ENCODE measurements around the gene TMEM72. TPM values are rescaled to one million over a fixed set of nuclear protein-coding genes. Genes with fewer than 3 reads are reported as not detected.

TMEM72 gene
- total RNA-seq: not detected
- long read RNA-seq: 0 reads

DNA sequence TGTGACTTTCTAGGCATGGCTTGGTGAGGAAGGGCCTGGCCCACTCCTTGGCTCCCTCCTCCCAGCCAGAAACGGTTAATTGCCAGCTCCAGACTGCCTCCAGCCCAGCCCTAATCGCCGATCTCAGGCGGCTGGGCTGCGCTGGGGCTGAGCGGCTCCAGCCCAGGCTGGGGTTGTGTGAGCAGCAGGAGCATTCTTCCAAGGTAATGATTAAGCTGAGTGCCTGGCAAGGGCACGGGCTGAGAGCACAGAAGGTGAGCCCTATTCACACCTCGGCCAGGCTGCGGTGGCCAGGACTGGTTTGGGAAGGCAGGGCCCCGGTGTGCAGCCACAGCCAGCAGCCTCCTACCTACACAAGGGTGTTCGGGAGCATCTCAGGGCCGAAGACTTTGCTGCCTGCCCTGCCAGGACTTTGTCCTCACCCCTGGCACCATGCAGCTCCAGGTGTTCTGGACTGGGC lies at the start of gene TMEM72:
Gene TMEM72, plus strand, starts transcription at position 257 of the 460 bp plus-strand sequence. Its CDS starts 176 bp downstream, at position 433.
- DNase-seq: no peak
- no peaks in the 10 kb centered on the region for H3K9me3 ChIP-seq (replicated peaks)
- no peak within 1 kb of the TSS for H3K27ac ChIP-seq (replicated peaks)
- no peak within 1 kb of the TSS for H3K4me3 ChIP-seq
- TF ChIP-seq, protein P1, sequence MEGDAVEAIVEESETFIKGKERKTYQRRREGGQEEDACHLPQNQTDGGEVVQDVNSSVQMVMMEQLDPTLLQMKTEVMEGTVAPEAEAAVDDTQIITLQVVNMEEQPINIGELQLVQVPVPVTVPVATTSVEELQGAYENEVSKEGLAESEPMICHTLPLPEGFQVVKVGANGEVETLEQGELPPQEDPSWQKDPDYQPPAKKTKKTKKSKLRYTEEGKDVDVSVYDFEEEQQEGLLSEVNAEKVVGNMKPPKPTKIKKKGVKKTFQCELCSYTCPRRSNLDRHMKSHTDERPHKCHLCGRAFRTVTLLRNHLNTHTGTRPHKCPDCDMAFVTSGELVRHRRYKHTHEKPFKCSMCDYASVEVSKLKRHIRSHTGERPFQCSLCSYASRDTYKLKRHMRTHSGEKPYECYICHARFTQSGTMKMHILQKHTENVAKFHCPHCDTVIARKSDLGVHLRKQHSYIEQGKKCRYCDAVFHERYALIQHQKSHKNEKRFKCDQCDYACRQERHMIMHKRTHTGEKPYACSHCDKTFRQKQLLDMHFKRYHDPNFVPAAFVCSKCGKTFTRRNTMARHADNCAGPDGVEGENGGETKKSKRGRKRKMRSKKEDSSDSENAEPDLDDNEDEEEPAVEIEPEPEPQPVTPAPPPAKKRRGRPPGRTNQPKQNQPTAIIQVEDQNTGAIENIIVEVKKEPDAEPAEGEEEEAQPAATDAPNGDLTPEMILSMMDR (IDR thresholded peaks at IDR 0.05; ENCODE audit: borderline replicate concordance): no peak
- no peaks in the 10 kb centered on the region for H3K36me3 ChIP-seq
- intact Hi-C loops (cut with micrococcal nuclease): no loop called here
- peaks cover 34% of the 10 kb centered on the region for H3K4me1 ChIP-seq
- H3K27me3 ChIP-seq (ENCODE audit: low read depth): no peaks in the 10 kb centered on the region

DNA sequence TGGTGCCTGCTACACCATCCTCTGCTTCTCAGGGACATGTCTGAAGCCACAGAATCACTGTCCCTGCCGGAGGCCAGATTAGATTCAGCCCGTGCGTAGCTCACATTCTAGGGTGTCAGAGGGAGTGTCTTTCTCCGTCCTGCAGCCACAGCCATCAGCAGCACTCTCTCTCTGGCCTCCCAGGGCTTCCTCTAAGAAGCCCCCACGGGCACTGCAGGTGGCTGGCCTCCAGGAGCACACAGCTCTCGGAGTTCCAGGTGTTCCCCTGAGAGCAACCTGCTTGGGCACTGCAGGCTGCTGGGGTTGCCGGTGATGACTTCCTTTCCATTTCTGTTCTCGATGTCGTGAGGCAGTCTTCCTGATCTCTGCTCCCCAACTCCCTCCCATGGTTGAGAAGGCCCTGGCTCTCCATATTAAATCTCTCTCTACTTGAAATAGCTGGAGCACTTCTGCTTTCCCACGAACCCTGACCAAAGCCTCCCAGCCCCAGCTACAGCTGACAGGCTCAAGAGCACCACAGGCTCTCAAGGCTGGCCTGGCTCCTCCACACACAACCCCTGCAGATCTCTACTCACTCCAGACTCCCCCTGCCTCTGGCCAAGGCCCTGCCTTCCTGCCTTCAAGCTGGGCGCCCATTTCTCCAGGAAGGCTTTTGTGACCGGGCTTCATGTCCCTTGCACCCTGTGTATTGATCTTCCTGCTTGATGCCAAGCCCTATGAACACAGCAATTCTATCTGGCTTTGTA lies 49.0 kb upstream of the TMEM72 start:
- DNase-seq: no peak
- Histone ChIP-seq H3K36me3 (no peaks in the 10 kb centered on the region), H3K27me3 (ENCODE audit: low read depth) (peaks cover 29% of the 10 kb centered on the region), H3K4me1 (peaks cover 34% of the 10 kb centered on the region), H3K4me3 (no peak overlapping the region), H3K9me3 (replicated peaks) (no peaks in the 10 kb centered on the region), H3K27ac (replicated peaks) (no peak overlapping the region)
- TF ChIP-seq, protein P1 (IDR thresholded peaks at IDR 0.05; ENCODE audit: borderline replicate concordance): no peak
- intact Hi-C loops (cut with micrococcal nuclease): loop anchor here (5.0 kb wide), 1 partner anchor 1190 kb away; no protein-coding TSS in a partner anchor

DNA sequence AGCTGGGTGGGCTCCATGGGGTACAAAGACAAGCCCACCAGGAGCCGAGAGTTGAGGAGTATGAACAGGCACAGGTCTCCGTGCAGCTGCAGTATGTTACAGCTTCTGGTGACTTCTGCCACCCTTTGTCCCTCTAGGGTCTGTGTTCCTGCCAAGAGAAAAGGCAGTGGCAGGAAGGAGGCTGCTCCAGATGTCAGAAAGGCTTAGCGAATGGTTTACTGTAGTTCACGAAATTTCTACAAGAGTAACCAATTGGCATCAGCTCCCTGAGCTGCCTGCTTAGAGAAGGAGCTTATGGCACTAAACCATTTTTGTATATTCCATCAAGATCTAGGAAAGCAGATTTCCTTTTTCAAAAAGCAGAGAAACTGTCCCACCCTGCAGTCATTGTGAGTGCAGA lies 48.2 kb upstream of the TMEM72 start:
- H3K36me3 ChIP-seq: no peaks in the 10 kb centered on the region
- H3K4me3 ChIP-seq: no peak overlapping the region
- no peak for DNase-seq
- peaks cover 33% of the 10 kb centered on the region for H3K4me1 ChIP-seq
- TF ChIP-seq, protein P1 (IDR thresholded peaks at IDR 0.05; ENCODE audit: borderline replicate concordance): no peak
- no peak overlapping the region for H3K27ac ChIP-seq (replicated peaks)
- H3K9me3 ChIP-seq (replicated peaks): no peaks in the 10 kb centered on the region
- intact Hi-C loops (cut with micrococcal nuclease): loop anchor here (5.0 kb wide), 1 partner anchor 1191 kb away; no protein-coding TSS in a partner anchor
- peaks cover 29% of the 10 kb centered on the region for H3K27me3 ChIP-seq (ENCODE audit: low read depth)

DNA sequence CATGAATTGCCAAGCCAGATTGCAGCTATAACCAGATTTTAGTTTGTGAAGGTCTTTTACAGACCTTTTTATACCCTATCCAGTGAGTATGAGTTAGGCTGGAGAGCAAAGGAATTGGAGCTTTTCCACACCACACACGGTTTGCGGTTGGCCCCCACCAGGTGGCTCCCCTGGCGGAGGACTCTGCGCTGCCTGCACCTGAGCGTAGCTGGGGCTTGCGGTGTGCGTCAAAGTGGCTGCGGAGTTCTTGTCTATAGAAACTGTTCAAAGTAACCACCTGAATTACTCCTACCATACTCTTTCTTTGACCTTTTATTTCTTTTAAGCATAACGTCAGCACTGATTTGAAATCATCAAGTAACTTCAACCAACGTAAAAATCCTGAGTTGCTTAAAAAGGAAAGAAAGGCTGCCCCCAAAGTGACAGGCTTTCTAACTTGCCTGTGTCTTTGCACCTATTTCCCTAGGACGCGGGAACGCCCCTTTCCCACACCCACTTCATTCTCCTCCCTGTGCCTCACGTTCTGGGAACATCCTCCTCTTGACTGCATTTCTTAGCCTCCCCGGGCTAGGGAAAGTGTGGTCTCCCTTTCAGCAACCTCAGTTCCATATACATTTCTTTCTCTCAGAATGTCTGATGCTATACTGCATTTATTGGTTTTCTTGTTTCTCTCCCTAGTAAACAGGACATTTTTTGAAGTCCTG lies 47.6 kb upstream of the TMEM72 start:
- Histone ChIP-seq H3K9me3 (replicated peaks) (no peaks in the 10 kb centered on the region), H3K4me1 (peaks cover 32% of the 10 kb centered on the region), H3K27me3 (ENCODE audit: low read depth) (peaks cover 29% of the 10 kb centered on the region), H3K4me3 (peak overlapping the region; percentile 71), H3K36me3 (no peaks in the 10 kb centered on the region), H3K27ac (replicated peaks) (no peak overlapping the region)
- intact Hi-C loops (cut with micrococcal nuclease): loop anchor here (5.0 kb wide), 1 partner anchor 1191 kb away; no protein-coding TSS in a partner anchor
- no peak for DNase-seq
- TF ChIP-seq, protein P1 (IDR thresholded peaks at IDR 0.05; ENCODE audit: borderline replicate concordance): no peak

DNA sequence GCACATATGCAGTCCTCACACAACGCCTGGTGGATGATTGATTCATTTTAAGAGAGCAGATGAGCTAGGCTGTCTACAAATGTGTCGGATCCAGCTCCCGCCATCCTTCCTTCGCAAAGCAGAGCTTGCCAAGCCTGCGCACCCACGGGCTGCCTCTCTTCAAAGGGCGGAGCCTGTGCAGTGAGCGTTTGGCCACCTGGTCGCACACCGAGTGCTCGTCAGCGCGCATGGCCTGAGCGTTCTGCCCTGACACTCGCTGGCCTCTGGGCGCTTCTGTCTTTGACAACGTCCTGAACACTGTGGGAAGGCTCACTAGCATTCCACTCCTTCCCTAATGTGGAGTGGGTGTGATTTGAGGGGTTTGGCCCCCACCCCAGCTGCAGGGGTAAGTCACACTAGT lies 47.1 kb upstream of the TMEM72 start:
- intact Hi-C loops (cut with micrococcal nuclease): loop anchor here (5.0 kb wide), 1 partner anchor 1192 kb away; no protein-coding TSS in a partner anchor
- no peaks in the 10 kb centered on the region for H3K9me3 ChIP-seq (replicated peaks)
- H3K36me3 ChIP-seq: no peaks in the 10 kb centered on the region
- TF ChIP-seq, protein P1 (IDR thresholded peaks at IDR 0.05; ENCODE audit: borderline replicate concordance): no peak
- DNase-seq: no peak
- H3K27ac ChIP-seq (replicated peaks): peak overlapping the region; percentile 75
- peaks cover 32% of the 10 kb centered on the region for H3K4me1 ChIP-seq
- H3K27me3 ChIP-seq (ENCODE audit: low read depth): peaks cover 29% of the 10 kb centered on the region
- H3K4me3 ChIP-seq: peak overlapping the region; percentile 71
